Liver (tissue), 9 donors: ENCODE data around the gene CYP3A7. TPM values are rescaled to one million over a fixed set of nuclear protein-coding genes. Genes with fewer than 3 reads are reported as not detected.

Experiments used
- DNase-seq: peaks from one replicate; pipeline ENCODE4 v3.0.0-alpha.2; 2017; ENCODE audit warnings: low spot score
- H3K27ac ChIP-seq, 2 donors: one replicate each; pipeline ENCODE4 v1.7.0; 2013; ENCODE audit warnings: inconsistent platforms in 2 of 2, low read length in 2 of 2, control low read depth in 1 of 2, low read depth in 1 of 2, mild to moderate bottlenecking in 1 of 2
- H3K27me3 ChIP-seq, 4 donors: one replicate each; pipeline versions ENCODE4 v1.6.1 to v1.7.0; 2013; ENCODE audit warnings: low read length in 3 of 4, inconsistent platforms in 1 of 4, mild to moderate bottlenecking in 1 of 4, moderate library complexity in 1 of 4; ENCODE audit not compliant: control insufficient read depth in 4 of 4, insufficient read depth in 4 of 4
- H3K36me3 ChIP-seq, 4 donors: one replicate each; pipeline versions ENCODE4 v1.6.1 to v1.7.0; 2013; ENCODE audit warnings: low read length in 3 of 4, mild to moderate bottlenecking in 3 of 4, low read depth in 1 of 4, moderate library complexity in 1 of 4; ENCODE audit not compliant: control insufficient read depth in 4 of 4, insufficient read depth in 3 of 4
- H3K4me1 ChIP-seq, 4 donors: one replicate each; pipeline versions ENCODE4 v1.6.1 to v1.7.0; 2013; ENCODE audit warnings: low read length in 3 of 4, mild to moderate bottlenecking in 3 of 4, moderate library complexity in 1 of 4; ENCODE audit not compliant: control insufficient read depth in 4 of 4, insufficient read depth in 4 of 4
- H3K4me3 ChIP-seq, 3 donors: one replicate each; pipeline versions ENCODE4 v1.6.1 to v1.7.0; 2013; ENCODE audit warnings: low read length in 3 of 3, control low read depth in 1 of 3, low read depth in 1 of 3, mild to moderate bottlenecking in 1 of 3
- H3K9ac ChIP-seq, 2 donors: one replicate each; pipeline ENCODE4 v1.7.0; 2013; ENCODE audit warnings: low read length in 2 of 2, mild to moderate bottlenecking in 2 of 2, moderate library complexity in 2 of 2, control low read depth in 1 of 2, low read depth in 1 of 2
- H3K9me3 ChIP-seq, 4 donors: one replicate each; pipeline versions ENCODE4 v1.6.1 to v1.7.0; 2013; ENCODE audit warnings: low read length in 3 of 4; ENCODE audit not compliant: control insufficient read depth in 4 of 4
- CTCF ChIP-seq: fragments of 150-350 bp; IDR thresholded peaks from 2 replicates; pipeline ENCODE4 v1.5.1; 2017; ENCODE audit warnings: improper control_type of control experiment, low read depth, low read length; ENCODE audit not compliant: missing input control
- EGR1 ChIP-seq, 2 donors: IDR thresholded peaks; 2 replicates each; pipeline ENCODE4 v1.6.1; 2016 to 2018; ENCODE audit warnings: antibody characterized with exemption in 2 of 2, low read depth in 2 of 2
- FOXA1 ChIP-seq: IDR thresholded peaks from 2 replicates; pipeline ENCODE4 v1.6.1; 2016; ENCODE audit warnings: antibody characterized with exemption
- FOXA2 ChIP-seq: IDR thresholded peaks from 2 replicates; pipeline ENCODE4 v1.6.1; 2016; ENCODE audit warnings: antibody characterized with exemption
- GABPA ChIP-seq, 2 donors: IDR thresholded peaks in 1 of 2; conservative IDR thresholded peaks in 1 of 2; 2 replicates each; pipeline ENCODE4 v1.6.1; 2016; ENCODE audit warnings: antibody characterized with exemption in 2 of 2, mild to moderate bottlenecking in 1 of 2, moderate library complexity in 1 of 2
- HNF4A ChIP-seq, 2 donors: conservative IDR thresholded peaks; 2 replicates each; pipeline ENCODE4 v1.6.1; 2016; ENCODE audit warnings: antibody characterized with exemption in 2 of 2, mild to moderate bottlenecking in 2 of 2
- HNF4G ChIP-seq: IDR thresholded peaks from 2 replicates; pipeline ENCODE4 v1.6.1; 2016; ENCODE audit warnings: antibody characterized with exemption
- JUND ChIP-seq, 2 donors: IDR thresholded peaks; 2 replicates each; pipeline ENCODE4 v1.6.1; 2016; ENCODE audit warnings: antibody characterized with exemption in 2 of 2
- MAX ChIP-seq: IDR thresholded peaks from 2 replicates; pipeline ENCODE4 v1.6.1; 2016; ENCODE audit warnings: antibody characterized with exemption
- NR2F2 ChIP-seq: IDR thresholded peaks from 2 replicates; pipeline ENCODE4 v1.6.1; 2016; ENCODE audit warnings: antibody characterized with exemption
- RAD21 ChIP-seq, 2 donors: IDR thresholded peaks; 2 replicates each; pipeline ENCODE4 v1.6.1; 2016; ENCODE audit warnings: antibody characterized with exemption in 2 of 2, mild to moderate bottlenecking in 2 of 2
- RXRA ChIP-seq, 2 donors: IDR thresholded peaks; 2 replicates each; pipeline ENCODE4 v1.6.1; 2017 to 2018; ENCODE audit warnings: antibody characterized with exemption in 2 of 2, mild to moderate bottlenecking in 1 of 2
- SP1 ChIP-seq: IDR thresholded peaks from 2 replicates; pipeline ENCODE4 v1.6.1; 2018; ENCODE audit warnings: antibody characterized with exemption, mild to moderate bottlenecking
- TAF1 ChIP-seq: conservative IDR thresholded peaks from 2 replicates; pipeline ENCODE4 v1.6.1; 2016; ENCODE audit warnings: antibody characterized with exemption, mild to moderate bottlenecking
- YY1 ChIP-seq: IDR thresholded peaks from 2 replicates; pipeline ENCODE4 v1.6.1; 2016; ENCODE audit warnings: antibody characterized with exemption, mild to moderate bottlenecking
- WGBS: extraction: QIAGEN DNeasy Blood & Tissue Kit; methylation state at CpG from one replicate; pipeline ENCODE4 v1.1.7; 2013; 5-methylcytosine and 5-hydroxymethylcytosine counted together
- polyA plus RNA-seq, 2 donors: library from polyadenylated mRNA; stranded (reverse) in 1 of 2; unstranded in 1 of 2; fragments of 200-250 nt in 1 of 2; fragments of >200 nt in 1 of 2; fragmentation: Nextera tagmentation in 1 of 2; extraction: Ambion mirVana in 1 of 2; gene quantifications; one replicate each; pipeline versions ENCODE4 v1.2.1 to v1.2.3, GENCODE V29; 2013 to 2015
- total RNA-seq, 2 donors: library from RNA; depleted of rRNA; stranded (reverse); fragments of >200 nt; gene quantifications; one replicate each; pipeline ENCODE4 v1.2.3, GENCODE V29; 2014
- TF ChIP-seq, protein P1 (sequence below): IDR thresholded peaks from 2 replicates; pipeline ENCODE4 v1.6.1; 2016; ENCODE audit warnings: antibody characterized with exemption
- TF ChIP-seq, protein P2 (sequence below): IDR thresholded peaks from 2 replicates; pipeline ENCODE4 v1.6.1; 2016; ENCODE audit warnings: antibody characterized with exemption, mild to moderate bottlenecking
- TF ChIP-seq, protein P3 (sequence below): IDR thresholded peaks from 2 replicates; pipeline ENCODE4 v1.6.1; 2016; ENCODE audit warnings: antibody characterized with exemption
- donor health status: healthy.
- donor health status: healthy.
- donor health status: healthy.
- donor health status: healthy.
- donor health status: healthy.

The CYP3A7 gene
- total and polyA plus RNA-seq, 4 donors, result 36.1 to 2,448 (median 83.4) TPM

DNA sequence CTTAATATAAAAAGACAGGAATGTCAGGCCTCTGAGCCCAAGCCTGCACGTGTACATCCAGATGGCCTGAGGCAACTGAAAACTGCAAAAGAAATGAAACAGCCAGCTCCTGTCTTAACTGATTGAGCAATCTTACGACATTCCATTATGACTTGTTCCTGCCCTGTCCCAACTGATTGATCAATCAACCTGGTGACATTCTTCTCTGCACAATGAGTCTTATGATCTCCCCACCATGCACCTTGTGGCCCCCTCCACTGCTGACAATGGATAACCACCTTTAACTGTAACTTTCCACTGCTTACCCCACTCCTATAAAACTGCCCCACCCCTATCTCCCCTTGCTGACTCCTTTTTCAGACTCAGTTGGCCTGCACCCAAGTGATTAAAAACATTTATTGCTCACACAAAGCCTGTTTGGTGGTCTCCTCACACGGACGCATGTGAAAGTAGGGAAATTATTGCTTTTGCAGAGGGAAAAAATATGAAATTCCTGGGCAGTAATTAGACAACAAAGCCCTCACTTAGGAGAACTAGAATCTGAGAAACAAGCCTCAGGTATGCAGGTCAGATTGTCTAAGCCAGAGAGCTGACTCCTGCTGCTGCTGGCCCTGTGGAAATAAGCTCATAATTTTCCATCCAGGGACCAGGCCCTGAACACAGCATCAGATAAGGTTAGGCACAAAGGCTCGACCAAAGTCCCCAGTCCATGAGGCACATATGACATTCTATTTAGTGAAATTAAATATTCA, 5.3 kb downstream of the CYP3A7 start:
- H3K9ac ChIP-seq, result no peak overlapping the region
- DNase-seq, result no peak
- TF ChIP-seq, protein P1, sequence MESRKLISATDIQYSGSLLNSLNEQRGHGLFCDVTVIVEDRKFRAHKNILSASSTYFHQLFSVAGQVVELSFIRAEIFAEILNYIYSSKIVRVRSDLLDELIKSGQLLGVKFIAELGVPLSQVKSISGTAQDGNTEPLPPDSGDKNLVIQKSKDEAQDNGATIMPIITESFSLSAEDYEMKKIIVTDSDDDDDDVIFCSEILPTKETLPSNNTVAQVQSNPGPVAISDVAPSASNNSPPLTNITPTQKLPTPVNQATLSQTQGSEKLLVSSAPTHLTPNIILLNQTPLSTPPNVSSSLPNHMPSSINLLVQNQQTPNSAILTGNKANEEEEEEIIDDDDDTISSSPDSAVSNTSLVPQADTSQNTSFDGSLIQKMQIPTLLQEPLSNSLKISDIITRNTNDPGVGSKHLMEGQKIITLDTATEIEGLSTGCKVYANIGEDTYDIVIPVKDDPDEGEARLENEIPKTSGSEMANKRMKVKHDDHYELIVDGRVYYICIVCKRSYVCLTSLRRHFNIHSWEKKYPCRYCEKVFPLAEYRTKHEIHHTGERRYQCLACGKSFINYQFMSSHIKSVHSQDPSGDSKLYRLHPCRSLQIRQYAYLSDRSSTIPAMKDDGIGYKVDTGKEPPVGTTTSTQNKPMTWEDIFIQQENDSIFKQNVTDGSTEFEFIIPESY, result no peak
- TF ChIP-seq EGR1 (IDR thresholded peaks at IDR 0.05; ENCODE audit: low read depth in 2 of 2) (no peak), FOXA2 (peak; percentile 17), CTCF (no peak), TAF1 (peak; percentile 47), NR2F2 (no peak), FOXA1 (no peak), HNF4G (peak; percentile 67), RAD21 (IDR thresholded peaks at IDR 0.05) (peak in 1 of 2 donors; percentile 42), YY1 (no peak), MAX (no peak), GABPA (IDR thresholded peaks at IDR 0.05 in 1 of 2, conservative IDR thresholded peaks at IDR 0.05 in 1 of 2) (no peak), SP1 (peak; percentile 27), HNF4A (conservative IDR thresholded peaks at IDR 0.05) (peak; percentile 86 to 87), JUND (IDR thresholded peaks at IDR 0.05) (peak in 1 of 2 donors; percentile 23), RXRA (IDR thresholded peaks at IDR 0.05) (peak; percentile 14 to 29)
- TF ChIP-seq, protein P2, sequence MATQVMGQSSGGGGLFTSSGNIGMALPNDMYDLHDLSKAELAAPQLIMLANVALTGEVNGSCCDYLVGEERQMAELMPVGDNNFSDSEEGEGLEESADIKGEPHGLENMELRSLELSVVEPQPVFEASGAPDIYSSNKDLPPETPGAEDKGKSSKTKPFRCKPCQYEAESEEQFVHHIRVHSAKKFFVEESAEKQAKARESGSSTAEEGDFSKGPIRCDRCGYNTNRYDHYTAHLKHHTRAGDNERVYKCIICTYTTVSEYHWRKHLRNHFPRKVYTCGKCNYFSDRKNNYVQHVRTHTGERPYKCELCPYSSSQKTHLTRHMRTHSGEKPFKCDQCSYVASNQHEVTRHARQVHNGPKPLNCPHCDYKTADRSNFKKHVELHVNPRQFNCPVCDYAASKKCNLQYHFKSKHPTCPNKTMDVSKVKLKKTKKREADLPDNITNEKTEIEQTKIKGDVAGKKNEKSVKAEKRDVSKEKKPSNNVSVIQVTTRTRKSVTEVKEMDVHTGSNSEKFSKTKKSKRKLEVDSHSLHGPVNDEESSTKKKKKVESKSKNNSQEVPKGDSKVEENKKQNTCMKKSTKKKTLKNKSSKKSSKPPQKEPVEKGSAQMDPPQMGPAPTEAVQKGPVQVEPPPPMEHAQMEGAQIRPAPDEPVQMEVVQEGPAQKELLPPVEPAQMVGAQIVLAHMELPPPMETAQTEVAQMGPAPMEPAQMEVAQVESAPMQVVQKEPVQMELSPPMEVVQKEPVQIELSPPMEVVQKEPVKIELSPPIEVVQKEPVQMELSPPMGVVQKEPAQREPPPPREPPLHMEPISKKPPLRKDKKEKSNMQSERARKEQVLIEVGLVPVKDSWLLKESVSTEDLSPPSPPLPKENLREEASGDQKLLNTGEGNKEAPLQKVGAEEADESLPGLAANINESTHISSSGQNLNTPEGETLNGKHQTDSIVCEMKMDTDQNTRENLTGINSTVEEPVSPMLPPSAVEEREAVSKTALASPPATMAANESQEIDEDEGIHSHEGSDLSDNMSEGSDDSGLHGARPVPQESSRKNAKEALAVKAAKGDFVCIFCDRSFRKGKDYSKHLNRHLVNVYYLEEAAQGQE, result no peak
- TF ChIP-seq, protein P3, sequence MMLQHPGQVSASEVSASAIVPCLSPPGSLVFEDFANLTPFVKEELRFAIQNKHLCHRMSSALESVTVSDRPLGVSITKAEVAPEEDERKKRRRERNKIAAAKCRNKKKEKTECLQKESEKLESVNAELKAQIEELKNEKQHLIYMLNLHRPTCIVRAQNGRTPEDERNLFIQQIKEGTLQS, result peak; percentile 27

More for the DNA sequence above, 5.3 kb downstream of the CYP3A7 start:
- Histone ChIP-seq H3K27me3 (no peaks in the 10 kb centered on the region), H3K4me1 (peaks cover 8 to 14% (median 9%) of the 10 kb centered on the region in 4 donors), H3K9me3 (no peaks in the 10 kb centered on the region), H3K4me3 (no peak overlapping the region), H3K27ac (peak overlapping the region; percentile 35 to 57), H3K36me3 (no peaks in the 10 kb centered on the region)
- 39% methylated on average over 5 of the region's 5 CpGs for WGBS
